Keratinocyte (primary cell): ENCODE results near the gene SINHCAF.

Experiments
- CTCF ChIP-seq, 3 experiments: IDR thresholded peaks in 1 of 3; conservative IDR thresholded peaks in 1 of 3; optimal IDR thresholded peaks in 1 of 3; 2 replicates in 2 of 3; 3 replicates in 1 of 3; pipeline versions ENCODE3 to v1.5.1; 2011; ENCODE audit warnings: low read length in 3 of 3, mild to moderate bottlenecking in 3 of 3, moderate library complexity in 2 of 3, control low read depth in 1 of 3, inconsistent platforms in 1 of 3; ENCODE audit not compliant: insufficient read depth in 2 of 3; ENCODE audit errors: extremely low read depth in 1 of 3
- EZH2 ChIP-seq: IDR thresholded peaks from one replicate; pipeline ENCODE4 v1.6.1; 2012; ENCODE audit warnings: inconsistent platforms, mild to moderate bottlenecking, low read length, moderate library complexity

GRCh38 chr12:31321897-31322228 is 4.1 kb downstream of the SINHCAF start:
- TF ChIP-seq EZH2 (no peak), CTCF (optimal IDR thresholded peaks at IDR 0.05 in 1 of 3, IDR thresholded peaks at IDR 0.05 in 1 of 3, conservative IDR thresholded peaks at IDR 0.05 in 1 of 3; ENCODE audit: extremely low read depth in 1 of 3, insufficient read depth in 2 of 3, low read length in 3 of 3) (no peak)
